ENCODE measurements around the gene PDIK1L.

GRCh38 chr1:26170472-26170821, 58.8 kb downstream of the PDIK1L start:
- TF ChIP-seq, protein P1, sequence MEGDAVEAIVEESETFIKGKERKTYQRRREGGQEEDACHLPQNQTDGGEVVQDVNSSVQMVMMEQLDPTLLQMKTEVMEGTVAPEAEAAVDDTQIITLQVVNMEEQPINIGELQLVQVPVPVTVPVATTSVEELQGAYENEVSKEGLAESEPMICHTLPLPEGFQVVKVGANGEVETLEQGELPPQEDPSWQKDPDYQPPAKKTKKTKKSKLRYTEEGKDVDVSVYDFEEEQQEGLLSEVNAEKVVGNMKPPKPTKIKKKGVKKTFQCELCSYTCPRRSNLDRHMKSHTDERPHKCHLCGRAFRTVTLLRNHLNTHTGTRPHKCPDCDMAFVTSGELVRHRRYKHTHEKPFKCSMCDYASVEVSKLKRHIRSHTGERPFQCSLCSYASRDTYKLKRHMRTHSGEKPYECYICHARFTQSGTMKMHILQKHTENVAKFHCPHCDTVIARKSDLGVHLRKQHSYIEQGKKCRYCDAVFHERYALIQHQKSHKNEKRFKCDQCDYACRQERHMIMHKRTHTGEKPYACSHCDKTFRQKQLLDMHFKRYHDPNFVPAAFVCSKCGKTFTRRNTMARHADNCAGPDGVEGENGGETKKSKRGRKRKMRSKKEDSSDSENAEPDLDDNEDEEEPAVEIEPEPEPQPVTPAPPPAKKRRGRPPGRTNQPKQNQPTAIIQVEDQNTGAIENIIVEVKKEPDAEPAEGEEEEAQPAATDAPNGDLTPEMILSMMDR (IDR thresholded peaks at IDR 0.05): no peak
- TF ChIP-seq EP300 (IDR thresholded peaks at IDR 0.05): no peak
